ENCODE measurements around the gene EWSR1.
"Not testable (repeated sequence)": the region's sequence is repeated elsewhere in the genome, so short reads cannot be mapped to it uniquely, and the experiment has no call there.

Gene EWSR1, protein sequence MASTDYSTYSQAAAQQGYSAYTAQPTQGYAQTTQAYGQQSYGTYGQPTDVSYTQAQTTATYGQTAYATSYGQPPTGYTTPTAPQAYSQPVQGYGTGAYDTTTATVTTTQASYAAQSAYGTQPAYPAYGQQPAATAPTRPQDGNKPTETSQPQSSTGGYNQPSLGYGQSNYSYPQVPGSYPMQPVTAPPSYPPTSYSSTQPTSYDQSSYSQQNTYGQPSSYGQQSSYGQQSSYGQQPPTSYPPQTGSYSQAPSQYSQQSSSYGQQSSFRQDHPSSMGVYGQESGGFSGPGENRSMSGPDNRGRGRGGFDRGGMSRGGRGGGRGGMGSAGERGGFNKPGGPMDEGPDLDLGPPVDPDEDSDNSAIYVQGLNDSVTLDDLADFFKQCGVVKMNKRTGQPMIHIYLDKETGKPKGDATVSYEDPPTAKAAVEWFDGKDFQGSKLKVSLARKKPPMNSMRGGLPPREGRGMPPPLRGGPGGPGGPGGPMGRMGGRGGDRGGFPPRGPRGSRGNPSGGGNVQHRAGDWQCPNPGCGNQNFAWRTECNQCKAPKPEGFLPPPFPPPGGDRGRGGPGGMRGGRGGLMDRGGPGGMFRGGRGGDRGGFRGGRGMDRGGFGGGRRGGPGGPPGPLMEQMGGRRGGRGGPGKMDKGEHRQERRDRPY

DNA sequence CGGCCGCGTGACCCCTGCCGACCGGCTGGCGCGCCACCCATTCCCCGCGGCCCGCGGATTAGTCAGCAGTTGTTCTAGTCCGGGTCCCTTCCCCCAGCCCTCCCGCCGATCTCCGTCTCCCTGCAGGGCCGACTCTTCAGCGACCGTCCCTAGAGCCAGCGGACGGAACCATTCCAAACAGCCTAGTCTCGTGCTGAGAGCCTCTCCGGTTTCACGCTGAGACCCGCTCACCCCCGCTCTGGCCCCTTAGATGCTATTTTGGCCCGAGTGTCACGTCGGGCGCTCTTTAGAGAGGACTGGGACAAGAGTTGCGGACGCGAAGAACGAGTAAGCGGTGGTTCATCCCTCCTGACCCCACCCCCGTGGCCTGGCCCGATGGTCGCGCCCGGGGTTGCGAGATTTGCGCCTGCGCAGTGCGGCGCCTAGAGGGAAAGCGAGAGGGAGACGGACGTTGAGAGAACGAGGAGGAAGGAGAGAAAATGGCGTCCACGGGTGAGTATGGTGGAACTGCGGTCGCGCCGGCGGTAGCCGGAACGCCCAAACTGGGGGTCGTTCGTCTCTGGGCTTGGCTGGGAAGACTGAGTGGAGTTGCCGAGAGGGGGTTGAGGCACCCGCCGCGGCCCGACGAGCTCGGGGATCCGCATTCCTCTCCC lies at the start of gene EWSR1, which contains the start of gene RHBDD3:
EWSR1 (plus strand) TSS at position 411 of the 653 bp plus-strand sequence; CDS start at position 480, 69 bp downstream.
RHBDD3 (minus strand) TSS at position 124 of the 653 bp plus-strand sequence. CDS start 2,355 bp downstream, outside the sequence.
- DNase-seq (ENCODE audit: low read depth) = peak; percentile 86

DNA sequence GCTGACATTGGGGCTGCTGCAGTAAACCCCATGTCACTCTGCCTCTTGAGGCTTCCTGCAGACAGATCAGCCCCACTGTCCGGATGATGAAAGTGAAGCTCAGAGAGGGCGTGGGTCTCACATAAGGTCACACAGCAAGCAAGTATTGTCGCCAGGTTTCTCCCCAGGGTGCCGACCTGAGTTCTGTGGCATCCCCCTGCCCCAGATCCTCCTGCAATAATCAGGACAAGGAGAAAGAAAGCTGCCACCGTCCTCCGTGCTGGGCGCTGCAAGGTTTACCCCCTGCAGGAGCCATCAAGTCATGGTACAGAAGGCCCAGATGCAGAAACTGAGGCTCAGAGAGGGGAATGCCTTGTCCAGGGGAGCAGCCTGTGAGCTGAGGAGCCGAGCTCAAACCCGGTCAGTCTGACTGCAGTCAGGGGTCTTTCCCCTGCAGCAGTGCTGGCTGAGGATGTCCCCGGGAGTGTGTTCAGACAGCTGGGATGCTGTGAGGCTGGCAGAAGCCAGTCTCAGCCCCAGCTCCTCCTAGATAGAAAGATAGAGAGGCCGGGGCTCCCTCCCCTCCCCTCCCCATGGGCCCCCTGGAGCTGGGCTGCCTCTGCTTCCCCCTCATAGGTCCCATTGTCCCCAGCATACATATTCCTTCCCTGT lies 49.2 kb upstream of the EWSR1 start:
- DNase-seq (ENCODE audit: low read depth) = no peak

DNA sequence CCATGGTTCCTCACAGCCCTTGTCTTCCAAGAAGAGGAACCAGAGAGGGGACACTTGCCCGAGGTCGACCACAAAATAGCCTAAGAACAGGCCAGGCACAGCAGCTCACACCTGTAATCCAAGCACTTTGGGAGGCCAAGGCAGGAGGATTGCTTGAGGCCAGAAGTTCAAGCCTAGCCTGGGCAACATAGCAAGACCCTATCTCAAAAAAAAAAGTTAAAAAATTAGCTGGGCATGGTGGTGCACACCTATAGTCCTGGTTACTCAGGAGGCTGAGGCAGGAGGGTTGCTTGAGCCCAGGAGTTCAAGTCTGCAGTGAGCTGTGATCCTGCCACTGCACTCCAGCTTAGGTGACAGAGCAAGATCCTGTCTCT lies 48.7 kb upstream of the EWSR1 start:
- DNase-seq (ENCODE audit: low read depth) = not testable (repeated sequence)

DNA sequence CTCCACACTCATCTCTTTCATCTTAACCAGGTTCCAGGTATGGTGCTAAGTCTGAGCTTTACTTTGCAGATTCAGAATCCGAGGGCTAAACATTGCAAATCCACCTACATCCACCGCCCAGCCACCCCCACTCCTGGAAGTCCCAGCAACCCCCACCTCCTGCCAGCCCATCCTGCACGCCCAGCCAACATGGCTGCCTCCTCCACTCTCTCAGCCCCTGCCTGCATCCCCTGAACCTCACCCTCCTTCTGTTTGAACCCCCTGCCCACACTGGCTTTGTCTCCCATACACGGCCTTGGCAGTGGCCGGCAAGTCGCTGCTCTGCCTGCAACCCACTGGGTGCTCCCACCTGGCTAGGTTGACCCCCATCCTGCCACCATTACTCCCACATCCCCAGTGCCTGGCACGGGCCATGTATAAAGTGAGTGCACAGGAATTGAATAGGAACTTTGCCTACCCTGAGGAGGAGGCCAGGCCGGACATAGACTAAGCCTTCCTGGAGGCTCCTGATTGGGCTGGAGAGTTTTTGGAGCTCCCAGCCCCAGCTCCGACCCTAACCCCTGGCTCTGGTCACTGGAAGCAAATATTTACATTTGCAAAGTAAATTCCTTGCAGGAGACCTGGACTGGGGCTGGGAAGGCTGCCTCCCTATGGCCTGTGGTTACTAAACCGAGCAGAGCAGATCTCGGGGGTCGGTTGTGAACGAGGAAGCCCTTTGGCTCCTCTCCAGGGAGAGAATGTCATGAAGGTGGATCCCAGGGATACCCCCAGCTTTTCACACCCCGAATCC lies 48.0 kb upstream of the EWSR1 start:
- no peak for DNase-seq (ENCODE audit: low read depth)

DNA sequence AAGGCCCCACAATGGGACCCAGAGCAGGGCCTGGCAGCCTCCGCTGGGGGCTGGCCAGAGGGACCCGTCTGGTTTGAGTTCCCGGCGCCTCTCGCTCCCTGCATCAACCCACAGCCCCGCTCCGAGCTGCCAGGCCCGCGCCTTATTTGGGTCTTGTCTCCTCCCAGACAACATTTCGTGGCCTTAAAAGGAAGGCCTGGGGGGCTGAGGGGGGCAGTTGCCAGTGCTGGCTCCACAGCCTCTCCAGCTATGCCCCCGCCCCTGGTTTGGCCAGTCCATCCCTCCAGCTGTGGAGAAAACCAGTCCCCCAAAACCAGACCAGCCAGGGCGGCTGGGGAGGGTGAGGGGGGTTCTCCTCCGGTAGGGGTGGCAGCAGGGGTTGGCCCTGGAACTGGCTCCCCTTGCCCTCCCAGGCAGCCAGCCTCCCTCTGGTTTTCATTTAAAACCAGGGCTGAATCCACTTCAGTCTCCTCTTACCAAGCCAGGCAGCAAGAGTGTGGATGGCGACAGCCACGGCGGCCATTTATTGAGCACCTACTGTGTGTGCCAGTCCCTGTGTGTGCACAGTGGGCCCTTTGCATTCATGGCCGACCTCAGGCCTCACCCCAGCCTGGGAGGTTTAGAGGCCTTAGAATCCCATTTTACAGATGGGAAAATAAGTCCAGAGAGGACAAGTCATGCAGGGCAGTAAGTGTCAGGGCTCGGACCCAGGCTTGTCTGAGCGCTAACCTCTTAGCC lies 43.8 kb upstream of the EWSR1 start:
- no peak for DNase-seq (ENCODE audit: low read depth)

DNA sequence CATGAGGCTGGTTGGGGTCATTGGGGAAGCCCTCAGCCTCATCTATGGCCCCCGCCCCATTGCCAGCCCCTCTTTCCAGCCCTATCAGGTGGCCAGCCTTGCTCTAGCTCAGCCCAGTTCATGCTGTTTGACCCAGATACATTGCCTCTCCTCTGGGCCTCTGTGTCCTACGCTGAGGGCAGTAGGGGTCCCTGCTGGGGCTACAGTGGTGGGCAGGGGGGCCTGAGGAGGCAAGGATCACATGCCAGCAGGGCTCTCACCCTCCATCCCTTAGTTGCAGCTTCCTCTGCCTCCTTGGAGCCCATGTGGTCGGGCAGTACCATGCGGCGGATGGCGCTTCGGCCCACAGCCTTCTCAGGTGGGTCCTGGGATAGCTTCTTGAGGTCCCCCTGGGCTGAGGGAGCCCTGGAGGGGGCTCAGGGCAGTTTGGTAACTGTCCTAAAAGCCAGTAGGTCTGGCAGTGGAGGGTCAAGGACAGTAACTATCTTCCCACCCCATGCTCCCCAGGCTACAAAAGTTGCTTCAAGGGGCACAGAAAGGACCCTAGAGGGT lies 43.1 kb upstream of the EWSR1 start:
- no peak for DNase-seq (ENCODE audit: low read depth)

DNA sequence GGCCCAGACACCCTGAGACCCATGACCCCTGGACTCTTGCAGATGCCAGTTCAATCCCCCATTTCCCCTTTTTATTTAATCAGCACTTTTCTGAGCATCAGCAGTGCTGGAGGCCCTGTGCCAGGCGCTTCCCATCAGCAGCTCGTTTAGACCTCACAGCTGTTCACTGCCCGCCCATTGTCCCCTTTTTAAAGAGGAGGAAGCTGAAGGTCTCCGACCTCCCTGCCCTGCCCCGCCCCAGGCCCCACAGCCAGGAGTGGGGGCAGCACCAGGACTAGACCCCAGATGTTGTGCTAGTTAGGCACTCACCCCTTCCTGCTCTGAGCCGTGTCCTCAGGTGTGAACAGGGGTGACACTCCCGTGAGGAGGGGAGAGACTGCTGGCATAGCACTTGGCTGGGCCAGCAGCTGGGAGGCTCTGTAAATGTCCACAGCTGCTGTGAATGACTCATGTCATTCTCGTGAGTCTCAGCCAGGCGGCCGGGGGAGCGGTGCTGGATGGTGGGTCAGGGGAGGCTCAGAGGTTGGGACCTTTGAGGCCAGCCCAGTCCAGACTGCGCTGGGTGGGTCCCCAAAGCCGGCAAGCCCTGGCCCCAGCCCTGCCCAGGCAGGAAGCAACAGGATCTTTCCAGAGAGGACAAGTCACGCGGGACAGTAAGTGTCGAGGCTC lies 42.5 kb upstream of the EWSR1 start:
- DNase-seq (ENCODE audit: low read depth) = no peak

DNA sequence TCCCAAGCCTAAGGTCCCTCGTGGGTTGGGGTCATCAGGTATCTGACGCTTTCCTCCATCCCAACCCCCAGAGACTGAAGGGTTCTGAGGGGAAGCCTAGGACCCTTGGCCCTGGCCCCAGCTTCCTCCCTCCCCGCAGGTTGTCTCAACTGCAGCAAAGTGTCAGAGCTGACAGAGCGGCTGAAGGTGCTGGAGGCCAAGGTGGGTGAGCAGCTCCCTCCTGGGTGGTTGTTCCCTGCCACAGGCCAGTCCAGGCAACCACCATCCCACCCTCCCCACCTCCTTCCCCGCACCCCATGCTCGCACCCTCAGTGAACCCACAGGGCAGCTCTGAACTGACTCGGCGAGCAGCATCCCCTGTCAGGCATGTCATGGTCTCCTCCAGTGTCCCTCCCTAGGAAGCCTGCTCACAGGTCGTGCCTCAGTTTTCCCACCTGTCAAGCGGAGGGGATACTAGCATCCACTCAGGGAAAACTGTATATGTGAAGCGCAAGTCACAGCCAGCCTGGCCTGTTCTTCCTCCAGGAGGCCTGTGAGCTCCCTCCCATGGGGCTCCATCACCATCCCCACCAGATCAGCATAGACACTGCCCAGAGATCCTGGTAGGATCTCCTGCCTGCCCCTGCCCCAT lies 41.6 kb upstream of the EWSR1 start:
- DNase-seq (ENCODE audit: low read depth) = no peak

DNA sequence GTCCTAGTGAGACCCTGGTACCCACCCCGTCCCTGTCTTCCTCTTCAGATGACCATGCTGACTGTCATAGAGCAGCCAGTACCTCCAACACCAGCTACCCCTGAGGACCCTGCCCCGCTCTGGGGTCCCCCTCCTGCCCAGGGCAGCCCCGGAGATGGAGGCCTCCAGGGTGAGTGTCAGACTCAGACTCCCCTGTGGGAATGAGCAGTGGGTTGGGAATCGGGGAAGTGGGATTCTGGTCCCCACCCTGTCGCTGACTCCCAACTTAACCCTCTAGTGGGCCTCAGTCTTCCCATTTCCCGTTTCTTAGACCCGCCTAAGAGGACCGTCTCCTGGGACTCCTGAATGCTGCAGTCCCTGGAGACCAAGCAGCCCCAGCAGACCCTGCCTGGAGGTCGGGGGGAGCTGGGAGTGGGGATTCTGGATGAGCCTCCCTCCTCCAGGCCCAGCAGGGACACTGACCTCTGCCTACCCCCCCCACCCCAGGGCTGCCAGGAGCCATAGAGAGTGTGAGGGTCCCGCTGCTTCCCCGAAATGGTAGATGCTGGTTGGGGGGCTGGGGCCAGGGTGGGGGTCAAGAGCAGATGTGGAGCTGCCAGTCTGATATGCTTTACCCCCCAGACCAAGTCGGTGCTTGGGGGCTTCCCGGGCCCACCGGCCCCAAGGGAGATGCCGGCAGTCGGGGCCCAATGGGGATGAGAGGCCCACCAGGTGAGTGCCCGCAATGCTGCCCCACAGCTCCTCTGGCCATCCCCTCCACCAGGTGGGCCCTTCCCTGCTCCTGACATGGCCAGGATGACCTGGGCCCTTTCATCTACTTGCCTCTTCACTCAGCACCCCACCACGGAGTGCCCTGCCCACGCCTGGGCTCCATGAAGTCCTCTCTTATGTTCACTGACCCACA lies 36.8 kb upstream of the EWSR1 start:
- no peak for DNase-seq (ENCODE audit: low read depth)

DNA sequence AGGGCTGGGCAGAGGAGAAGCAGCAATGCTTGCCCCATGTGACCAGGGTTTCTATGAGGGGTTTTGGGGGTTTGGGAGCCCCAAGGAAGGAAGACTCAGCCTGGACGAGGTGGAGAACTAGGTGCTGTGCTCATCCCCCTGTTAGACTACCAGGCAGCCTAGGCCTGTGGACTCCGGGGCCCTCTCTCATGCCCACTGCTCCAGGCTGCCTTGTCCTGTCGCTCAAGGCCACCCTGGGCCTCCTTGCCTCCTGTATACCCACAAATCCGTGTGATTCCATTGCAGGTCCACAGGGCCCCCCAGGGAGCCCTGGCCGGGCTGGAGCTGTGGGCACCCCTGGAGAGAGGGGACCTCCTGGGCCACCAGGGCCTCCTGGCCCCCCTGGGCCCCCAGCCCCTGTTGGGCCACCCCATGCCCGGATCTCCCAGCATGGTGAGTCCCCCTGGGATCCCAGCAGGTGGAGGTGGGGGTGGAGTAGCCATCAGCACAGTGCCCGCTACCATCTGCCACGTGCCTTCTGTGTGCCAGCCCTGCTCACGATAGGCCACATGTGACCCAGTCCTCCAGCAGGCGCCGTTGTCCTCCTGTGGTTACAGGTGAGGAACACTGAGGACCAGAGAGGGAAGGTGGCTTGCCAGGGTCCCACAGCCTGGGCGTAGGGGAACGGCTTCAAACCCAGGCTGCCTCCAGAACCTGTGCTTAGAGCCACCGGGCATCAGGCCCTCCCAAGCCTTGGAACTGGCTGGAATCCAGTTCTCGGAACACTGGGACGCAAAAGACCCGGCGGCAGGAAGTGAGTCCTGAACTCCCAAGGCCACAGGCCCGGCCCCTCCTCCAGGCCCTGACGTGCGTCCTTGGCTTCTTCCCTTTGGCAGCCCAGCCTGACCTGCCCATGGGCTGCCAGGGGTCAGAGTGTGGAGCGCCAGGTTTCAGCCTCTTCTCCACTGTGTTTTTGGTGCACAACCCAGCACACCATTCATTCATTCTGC lies 35.8 kb upstream of the EWSR1 start:
- DNase-seq (ENCODE audit: low read depth) = no peak

DNA sequence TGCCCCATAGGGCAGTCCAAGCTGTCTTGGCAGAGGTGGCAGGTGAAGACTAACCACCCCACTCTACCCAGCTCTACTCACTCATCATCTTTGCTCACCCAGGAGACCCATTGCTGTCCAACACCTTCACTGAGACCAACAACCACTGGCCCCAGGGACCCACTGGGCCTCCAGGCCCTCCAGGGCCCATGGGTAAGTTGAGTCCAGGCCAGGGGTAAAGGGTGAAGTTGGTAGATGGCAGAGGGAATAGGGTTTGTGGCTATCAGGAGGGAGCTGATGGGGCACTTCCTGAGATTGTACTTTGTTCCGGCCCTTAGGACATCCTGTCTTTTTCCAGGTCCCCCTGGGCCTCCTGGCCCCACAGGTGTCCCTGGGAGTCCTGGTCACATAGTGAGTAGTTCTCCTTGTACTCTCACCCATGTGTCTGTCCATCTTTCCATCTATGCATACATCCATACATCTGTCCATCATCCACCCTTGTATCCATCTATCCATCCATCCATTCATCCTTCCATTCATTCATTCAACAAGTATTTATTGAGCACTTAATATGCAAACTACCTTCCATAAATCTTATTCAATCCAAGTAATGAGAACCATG lies 34.7 kb upstream of the EWSR1 start:
- DNase-seq (ENCODE audit: low read depth) = no peak

DNA sequence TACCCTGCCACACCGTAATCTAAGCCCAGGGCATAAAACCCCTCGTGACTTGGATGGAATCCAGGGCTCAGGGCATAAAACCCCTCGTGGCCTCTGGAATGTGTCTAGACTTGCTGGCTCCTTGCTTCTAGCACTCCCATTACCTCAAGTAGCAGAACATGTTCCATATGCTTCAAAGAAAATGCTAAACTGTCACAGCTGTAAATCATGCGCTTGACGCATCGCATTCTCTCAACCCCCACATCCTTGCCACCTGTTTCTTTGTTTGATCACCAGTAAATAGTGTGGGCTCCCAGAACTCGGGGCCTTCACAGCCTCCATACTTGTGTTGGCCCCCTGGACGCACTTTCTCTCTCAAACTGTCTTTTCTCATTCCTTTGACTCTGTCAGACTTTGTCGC lies 27.6 kb upstream of the EWSR1 start:
- not testable (repeated sequence) for DNase-seq (ENCODE audit: low read depth)

DNA sequence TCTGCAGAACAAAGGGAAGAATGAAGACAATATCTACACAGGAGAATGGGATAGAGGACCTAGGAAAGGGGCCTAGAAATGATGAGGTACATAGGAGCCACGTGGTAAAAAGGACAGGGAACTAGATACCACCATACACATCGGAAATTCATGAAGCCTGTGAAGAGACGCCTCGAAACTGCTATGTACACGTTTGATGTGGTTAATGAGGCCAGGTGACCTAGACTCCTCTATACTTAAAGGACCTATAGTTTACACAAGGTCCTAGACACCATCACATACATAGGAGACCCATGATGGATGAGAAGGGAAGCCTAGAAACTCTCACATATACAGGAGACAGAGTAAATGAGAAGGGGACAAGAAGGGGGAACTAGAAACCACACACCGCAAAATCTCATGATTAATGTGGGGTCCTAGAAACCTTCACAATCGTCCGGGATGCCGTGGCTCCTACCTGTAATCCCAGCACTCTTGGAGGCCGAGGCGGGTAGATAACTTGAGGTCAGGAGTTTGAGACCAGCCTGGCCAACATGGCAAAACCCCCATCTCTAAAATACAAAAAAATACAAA lies 24.1 kb upstream of the EWSR1 start:
- no peak for DNase-seq (ENCODE audit: low read depth)

DNA sequence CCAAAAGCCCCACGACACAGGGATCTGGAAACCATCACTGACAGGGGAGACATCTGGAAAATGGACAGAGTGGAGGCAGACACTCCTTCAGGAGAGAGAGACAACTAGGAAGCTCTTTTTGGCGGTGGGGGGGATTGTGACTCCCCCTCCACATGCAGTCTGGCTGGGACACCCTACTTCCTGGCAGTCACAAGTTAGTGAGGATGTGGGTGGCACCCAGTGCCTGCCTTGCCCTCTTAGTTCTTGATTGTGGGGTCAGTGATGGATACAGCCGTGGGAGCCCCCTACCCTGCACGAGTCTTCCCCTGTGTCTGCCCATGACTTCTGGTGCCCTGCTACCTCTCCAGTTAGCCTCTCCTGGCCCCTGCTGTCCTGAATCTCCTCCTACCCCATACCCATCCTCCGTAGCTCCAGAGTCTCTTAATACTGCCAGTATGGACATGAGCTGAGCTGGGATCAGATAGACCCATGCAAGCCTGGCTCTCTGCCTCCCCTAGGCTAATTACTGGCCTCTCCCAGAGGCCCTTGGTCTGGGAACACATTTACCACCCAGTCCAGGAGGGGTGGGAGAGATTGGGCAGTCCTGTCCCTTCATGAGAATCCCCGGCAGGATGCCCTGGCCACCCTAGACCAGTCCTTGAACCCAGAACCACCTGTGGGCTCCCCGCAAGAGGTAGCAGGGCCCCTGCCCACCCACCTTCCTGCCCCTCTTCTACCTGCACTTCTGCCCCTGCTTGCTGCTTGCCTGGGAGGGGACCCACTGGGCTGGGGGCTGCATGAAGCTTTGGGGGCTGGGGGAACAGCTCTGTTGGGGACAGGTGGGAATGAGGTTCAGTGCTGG lies 23.1 kb upstream of the EWSR1 start:
- DNase-seq (ENCODE audit: low read depth) = no peak

DNA sequence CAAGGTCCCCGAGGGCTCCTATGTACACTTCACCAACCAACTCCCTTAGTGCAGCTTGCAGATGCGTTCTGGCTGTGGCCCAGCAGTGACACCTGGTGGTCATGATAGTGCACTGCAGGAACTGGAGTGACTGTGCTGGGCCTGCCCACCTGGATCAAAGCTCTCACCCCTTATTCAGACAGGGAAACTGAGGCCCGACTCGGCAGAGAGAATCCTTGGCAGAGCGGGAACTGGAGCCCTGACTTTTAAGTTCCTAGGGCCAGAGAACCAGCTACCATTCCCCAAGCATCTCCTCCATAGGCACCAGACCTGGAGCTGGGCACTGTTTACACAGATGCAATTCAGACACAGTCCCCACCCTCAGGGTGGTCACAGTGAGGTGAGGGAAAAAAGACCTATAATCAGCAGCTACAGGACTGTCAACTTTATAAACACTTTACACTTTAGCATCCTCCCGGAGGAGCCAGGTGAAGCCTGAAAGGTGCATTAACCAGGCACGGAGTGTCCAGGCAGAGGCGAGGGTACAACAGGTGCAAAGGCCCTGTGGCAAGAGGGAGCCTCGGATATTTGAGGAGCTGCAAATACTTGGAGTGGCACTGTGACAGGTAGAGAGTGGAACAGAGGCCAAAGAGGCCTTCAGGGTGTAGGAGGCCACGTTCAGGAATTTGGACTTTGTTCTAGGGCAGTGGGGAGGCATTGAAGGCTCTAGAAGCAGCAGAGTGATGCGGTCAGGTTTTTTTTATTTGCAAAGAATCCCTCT lies 22.3 kb upstream of the EWSR1 start:
- no peak for DNase-seq (ENCODE audit: low read depth)

All from HS-27A (cell line).